Body of pancreas (tissue), 4 donors: ENCODE measurements around the gene PRRT1.
A peak's percentile ranks its signal among the peaks of the same experiment; 100 is the strongest.

Experiments
- CTCF ChIP-seq, 7 experiments: fragments of 450-650 bp in 4 of 7; fragments of 200-600 bp in 3 of 7; sonication (generic) in 3 of 7; IDR thresholded peaks; one replicate each; pipeline ENCODE4 v1.5.1; 2016 to 2019; ENCODE audit warnings: antibody characterized with exemption in 7 of 7
- POLR2A ChIP-seq, 3 donors: fragments of 450-650 bp; IDR thresholded peaks; one replicate each; pipeline ENCODE4 v1.6.1; 2016; ENCODE audit warnings: antibody characterized with exemption in 3 of 3, mild to moderate bottlenecking in 2 of 3

- TF ChIP-seq CTCF (IDR thresholded peaks at IDR 0.05) (peak in 4 of 7 experiments; percentile 7 to 32 (median 28)), POLR2A (IDR thresholded peaks at IDR 0.05) (peak in 1 of 3 donors; percentile 16)
Observed at GRCh38 chr6:32153564-32154513, 2.1 kb upstream of the PRRT1 start, which contains the start of gene PPT2.
